H9 (cell line): ENCODE results near the gene LSM8. TPM values are rescaled to one million over a fixed set of nuclear protein-coding genes. Genes with fewer than 3 reads are reported as not detected.

Experiments used
- total RNA-seq: library from RNA; stranded (reverse); gene quantifications from 2 replicates; pipeline ENCODE4 v1.2.1, GENCODE V29; 2021

Gene LSM8
- total RNA-seq, 1 experiment from 2014 or later, result 51.8 TPM

Other genes with a start within 250 kb of the LSM8 start
- gene ANKRD7, start 40.5 kb downstream of the LSM8 start, total RNA-seq, result not detected in 2 replicates